HG03196 (cell line): ENCODE data around the gene ARHGEF26.

ENCODE experiments used
- ATAC-seq: cut with Tn5 transposase; IDR thresholded peaks from one replicate; pipeline ENCODE4 v1.9.1; 2021; ENCODE audit not compliant: unreplicated experiment

ARHGEF26 gene

GRCh38 chr3:154152741-154153140 lies 31.6 kb downstream of the ARHGEF26 start:
- ATAC-seq, result no peak

GRCh38 chr3:154156530-154156929 lies 35.3 kb downstream of the ARHGEF26 start:
- no peak for ATAC-seq

- no peak for ATAC-seq
Observed at GRCh38 chr3:154161806-154162205, 40.6 kb downstream of the ARHGEF26 start.

GRCh38 chr3:154164387-154164786 lies 43.2 kb downstream of the ARHGEF26 start:
- no peak for ATAC-seq

- ATAC-seq, result no peak
Observed at GRCh38 chr3:154168998-154169795, 48.0 kb downstream of the ARHGEF26 start.

GRCh38 chr3:154169796-154170110 lies 48.6 kb downstream of the ARHGEF26 start:
- no peak for ATAC-seq

- no peak for ATAC-seq
Observed at GRCh38 chr3:154170300-154170699, 49.1 kb downstream of the ARHGEF26 start.

- no peak for ATAC-seq
Observed at GRCh38 chr3:154175041-154175440, 53.9 kb downstream of the ARHGEF26 start.

- ATAC-seq, result no peak
Observed at GRCh38 chr3:154176036-154176435, 54.8 kb downstream of the ARHGEF26 start.

- no peak for ATAC-seq
Observed at GRCh38 chr3:154177406-154177805, 56.2 kb downstream of the ARHGEF26 start.

GRCh38 chr3:154178172-154178571 lies 57.0 kb downstream of the ARHGEF26 start:
- no peak for ATAC-seq

GRCh38 chr3:154180836-154181691 lies 59.9 kb downstream of the ARHGEF26 start:
- no peak for ATAC-seq

- ATAC-seq, result no peak
Observed at GRCh38 chr3:154182322-154182922, 61.2 kb downstream of the ARHGEF26 start.

GRCh38 chr3:154182975-154183374 lies 61.8 kb downstream of the ARHGEF26 start:
- no peak for ATAC-seq

- ATAC-seq, result no peak
Observed at GRCh38 chr3:154184582-154184981, 63.4 kb downstream of the ARHGEF26 start.

GRCh38 chr3:154188437-154188836 lies 67.2 kb downstream of the ARHGEF26 start:
- no peak for ATAC-seq

- no peak for ATAC-seq
Observed at GRCh38 chr3:154188846-154189245, 67.7 kb downstream of the ARHGEF26 start.

- no peak for ATAC-seq
Observed at GRCh38 chr3:154191520-154191919, 70.3 kb downstream of the ARHGEF26 start.

- no peak for ATAC-seq
Observed at GRCh38 chr3:154192225-154192624, 71.0 kb downstream of the ARHGEF26 start.

- no peak for ATAC-seq
Observed at GRCh38 chr3:154193000-154193615, 71.9 kb downstream of the ARHGEF26 start.

GRCh38 chr3:154194877-154195276 lies 73.7 kb downstream of the ARHGEF26 start:
- no peak for ATAC-seq
